Measurements from ENCODE around the gene RFX8. TPM values are rescaled to one million over a fixed set of nuclear protein-coding genes. Genes with fewer than 3 reads are reported as not detected.
A peak's percentile ranks its signal among the peaks of the same experiment; 100 is the strongest.

RFX8 gene
- polyA plus RNA-seq, 3 donors, result not detected

DNA sequence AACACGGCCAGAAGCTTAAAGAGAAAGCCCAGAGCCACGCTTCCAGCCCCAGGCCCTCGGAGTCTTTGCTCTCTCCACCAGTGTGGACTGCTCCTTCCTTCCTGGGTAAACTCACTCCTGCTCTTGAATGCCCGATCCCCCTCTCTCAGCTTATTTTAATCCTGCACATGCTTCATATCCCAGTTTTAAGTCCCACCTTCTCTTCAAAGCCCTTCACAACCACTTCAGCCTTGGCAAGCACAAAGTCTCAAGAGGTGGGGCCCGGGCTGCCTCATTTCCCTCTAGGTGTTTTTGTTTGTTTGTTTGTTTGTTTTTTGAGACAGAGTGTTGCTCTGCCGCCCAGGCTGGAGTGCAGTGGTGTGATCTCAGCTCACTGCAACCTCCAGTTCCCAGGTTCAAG lies 66.0 kb downstream of the RFX8 start:
- H3K36me3 Mint-ChIP-seq, result peaks cover 2 to 3% of the 10 kb centered on the region in 2 donors
- Histone ChIP-seq H3K27ac (ENCODE audit: low read depth in 1 of 2, low read length in 2 of 2) (no peak overlapping the region), H3K79me2 (ENCODE audit: insufficient read depth, low read length) (no peaks in the 10 kb centered on the region), H3K9ac (ENCODE audit: insufficient read depth, low read length, poor library complexity, severe bottlenecking) (no peak overlapping the region), H3K4me3 (replicated peaks in 1 of 3; ENCODE audit: low read depth in 2 of 3, low read length in 3 of 3) (no peak overlapping the region), H3K4me1 (ENCODE audit: control insufficient read depth in 1 of 2, insufficient read depth in 2 of 2, low read length in 2 of 2) (peaks cover 23 to 25% of the 10 kb centered on the region in 2 donors), H4K20me1 (ENCODE audit: insufficient read depth, low read length) (no peaks in the 10 kb centered on the region), H3K9me3 (replicated peaks in 1 of 2; ENCODE audit: control insufficient read depth in 1 of 2, insufficient read depth in 1 of 2, low read length in 2 of 2) (no peaks in the 10 kb centered on the region), H2AFZ (ENCODE audit: insufficient read depth, low read depth, low read length, poor library complexity, severe bottlenecking) (no peak overlapping the region), H3K27me3 (ENCODE audit: control insufficient read depth in 2 of 2, insufficient read depth in 2 of 2, low read length in 2 of 2) (no peaks in the 10 kb centered on the region), H3K36me3 (replicated peaks in 1 of 2; ENCODE audit: control insufficient read depth in 1 of 2, insufficient read depth in 2 of 2, low read length in 2 of 2) (no peaks in the 10 kb centered on the region), H3K4me2 (replicated peaks; ENCODE audit: extremely low read depth, low read length, poor library complexity, severe bottlenecking) (no peak overlapping the region)
- H3K27me3 Mint-ChIP-seq (ENCODE audit: low read depth in 3 of 3), result peaks cover 0 to 5% (median 5%) of the 10 kb centered on the region in 3 donors
- WGBS (ENCODE audit: insufficient coverage), result 88% methylated on average over 5 of the region's 6 CpGs
- no peak for TF ChIP-seq CTCF (IDR thresholded peaks at IDR 0.05)
- intact Hi-C loops (cut with micrococcal nuclease), result loop anchor here in 1 of 2 donors (10.0 kb wide), 1 partner anchor 64 kb away; no protein-coding TSS in a partner anchor
- no peak for DNase-seq
- peaks cover 25% of the 10 kb centered on the region for H3K4me1 Mint-ChIP-seq
- H3K9me3 Mint-ChIP-seq, result peaks cover 0 to 2% (median 0%) of the 10 kb centered on the region in 7 donors
- no peak overlapping the region for H3K27ac Mint-ChIP-seq
- no peak overlapping the region for H3K4me3 Mint-ChIP-seq

DNA sequence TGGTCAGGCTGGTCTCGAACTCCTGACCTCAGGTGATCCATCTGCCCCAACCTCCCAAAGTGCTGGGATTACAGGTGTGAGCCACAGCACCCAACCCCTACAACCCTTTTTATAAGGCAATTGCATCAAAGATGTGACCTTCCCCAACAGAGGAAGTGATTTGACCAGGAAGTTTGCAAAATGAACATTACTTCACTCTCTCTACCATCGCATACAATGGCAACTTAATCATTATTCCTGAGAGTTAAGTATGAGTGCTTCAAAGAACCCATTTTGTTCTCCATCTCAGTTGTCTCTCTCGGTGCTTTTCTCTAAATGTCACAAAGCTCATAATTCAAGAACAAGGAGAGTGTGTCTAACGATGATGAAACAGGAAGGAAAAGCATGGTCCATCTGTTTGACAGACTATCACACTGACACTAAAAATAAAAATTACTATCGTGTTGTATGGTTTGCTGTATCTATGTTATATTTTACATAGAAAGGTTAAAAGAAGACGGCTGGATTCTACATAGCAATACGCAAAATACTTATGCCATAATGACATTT lies 69.5 kb downstream of the RFX8 start:
- DNase-seq, result peak; percentile 35 to 66 (median 61)
- no peaks in the 10 kb centered on the region for H3K9me3 ChIP-seq (replicated peaks in 1 of 2; ENCODE audit: control insufficient read depth in 1 of 2, insufficient read depth in 1 of 2, low read length in 2 of 2)
- H3K36me3 Mint-ChIP-seq, result peaks cover 8 to 12% of the 10 kb centered on the region in 2 donors
- H3K4me2 ChIP-seq (replicated peaks; ENCODE audit: extremely low read depth, low read length, poor library complexity, severe bottlenecking), result peak overlapping the region; percentile 19
- H3K4me3 Mint-ChIP-seq, result peak overlapping the region in 1 of 2 donors; percentile 67
- H3K4me1 ChIP-seq (ENCODE audit: control insufficient read depth in 1 of 2, insufficient read depth in 2 of 2, low read length in 2 of 2), result peaks cover 31 to 36% of the 10 kb centered on the region in 2 donors
- WGBS (ENCODE audit: insufficient coverage), result no CpG with 5 or more reads among the region's 7 CpGs
- peak overlapping the region; percentile 5 to 76 (median 59) for H3K27ac Mint-ChIP-seq
- no peaks in the 10 kb centered on the region for H3K79me2 ChIP-seq (ENCODE audit: insufficient read depth, low read length)
- intact Hi-C loops (cut with micrococcal nuclease), result loop anchor here in 1 of 2 donors (10.0 kb wide), 1 partner anchor 61 kb away; no protein-coding TSS in a partner anchor
- peaks cover 38% of the 10 kb centered on the region for H3K4me1 Mint-ChIP-seq
- no peaks in the 10 kb centered on the region for H3K27me3 ChIP-seq (ENCODE audit: control insufficient read depth in 2 of 2, insufficient read depth in 2 of 2, low read length in 2 of 2)
- H3K9me3 Mint-ChIP-seq, result peaks cover 0 to 4% (median 1%) of the 10 kb centered on the region in 7 donors
- peak overlapping the region in 1 of 3 experiments; percentile 14 for H3K4me3 ChIP-seq (replicated peaks in 1 of 3; ENCODE audit: low read depth in 2 of 3, low read length in 3 of 3)
- no peaks in the 10 kb centered on the region for H3K36me3 ChIP-seq (replicated peaks in 1 of 2; ENCODE audit: control insufficient read depth in 1 of 2, insufficient read depth in 2 of 2, low read length in 2 of 2)
- no peak for TF ChIP-seq CTCF (IDR thresholded peaks at IDR 0.05)
- no peak overlapping the region for H2AFZ ChIP-seq (ENCODE audit: insufficient read depth, low read depth, low read length, poor library complexity, severe bottlenecking)
- H3K27me3 Mint-ChIP-seq (ENCODE audit: low read depth in 3 of 3), result peaks cover 1 to 13% (median 11%) of the 10 kb centered on the region in 3 donors
- H3K27ac ChIP-seq (ENCODE audit: low read depth in 1 of 2, low read length in 2 of 2), result no peak overlapping the region
- no peaks in the 10 kb centered on the region for H4K20me1 ChIP-seq (ENCODE audit: insufficient read depth, low read length)
- H3K9ac ChIP-seq (ENCODE audit: insufficient read depth, low read length, poor library complexity, severe bottlenecking), result no peak overlapping the region
